Measurements from ENCODE around the gene COL21A1.

The COL21A1 gene

DNA sequence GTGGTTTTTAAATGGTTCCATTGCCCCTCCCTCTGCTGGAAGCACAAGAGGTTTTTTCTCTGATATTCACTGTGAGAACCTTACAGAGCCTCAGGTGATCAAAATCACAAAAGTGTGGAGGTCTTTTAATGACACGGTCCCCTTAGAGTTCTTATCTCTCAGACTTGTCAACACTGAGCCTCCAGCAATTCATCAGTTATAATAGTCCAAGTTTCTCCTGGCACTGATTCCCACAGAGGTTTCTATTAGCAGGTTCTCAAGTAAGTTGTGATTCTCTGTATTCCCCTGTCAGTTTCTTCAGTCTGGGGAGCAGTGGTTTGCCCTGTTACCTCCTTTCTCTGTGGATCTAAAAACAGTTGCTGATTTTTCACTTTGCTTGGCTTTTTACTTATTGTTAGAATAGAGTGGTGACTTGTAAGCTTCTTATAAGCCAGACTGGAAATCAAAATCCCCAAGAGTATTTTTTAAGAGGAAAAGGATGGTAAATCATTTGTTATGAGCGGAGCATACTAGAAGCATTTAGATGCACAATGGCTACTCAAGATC, 214.6 kb downstream of the COL21A1 start:
- TF ChIP-seq, protein P1, sequence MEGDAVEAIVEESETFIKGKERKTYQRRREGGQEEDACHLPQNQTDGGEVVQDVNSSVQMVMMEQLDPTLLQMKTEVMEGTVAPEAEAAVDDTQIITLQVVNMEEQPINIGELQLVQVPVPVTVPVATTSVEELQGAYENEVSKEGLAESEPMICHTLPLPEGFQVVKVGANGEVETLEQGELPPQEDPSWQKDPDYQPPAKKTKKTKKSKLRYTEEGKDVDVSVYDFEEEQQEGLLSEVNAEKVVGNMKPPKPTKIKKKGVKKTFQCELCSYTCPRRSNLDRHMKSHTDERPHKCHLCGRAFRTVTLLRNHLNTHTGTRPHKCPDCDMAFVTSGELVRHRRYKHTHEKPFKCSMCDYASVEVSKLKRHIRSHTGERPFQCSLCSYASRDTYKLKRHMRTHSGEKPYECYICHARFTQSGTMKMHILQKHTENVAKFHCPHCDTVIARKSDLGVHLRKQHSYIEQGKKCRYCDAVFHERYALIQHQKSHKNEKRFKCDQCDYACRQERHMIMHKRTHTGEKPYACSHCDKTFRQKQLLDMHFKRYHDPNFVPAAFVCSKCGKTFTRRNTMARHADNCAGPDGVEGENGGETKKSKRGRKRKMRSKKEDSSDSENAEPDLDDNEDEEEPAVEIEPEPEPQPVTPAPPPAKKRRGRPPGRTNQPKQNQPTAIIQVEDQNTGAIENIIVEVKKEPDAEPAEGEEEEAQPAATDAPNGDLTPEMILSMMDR (IDR thresholded peaks at IDR 0.05; ENCODE audit: control extremely low read depth, extremely low read depth, low read depth, missing control alignments), result no peak
- no peak for DNase-seq (ENCODE audit: extremely low spot score)
- CTCF ChIA-PET, result no interaction called here
- POLR2A ChIA-PET, result no interaction called here

- ChIA-PET POLR2A (no interaction called here), CTCF (no interaction called here)
- DNase-seq (ENCODE audit: extremely low spot score), result no peak
- TF ChIP-seq, protein P1 (IDR thresholded peaks at IDR 0.05; ENCODE audit: control extremely low read depth, extremely low read depth, low read depth, missing control alignments), result no peak
Observed at GRCh38 chr6:56027865-56028264, 219.5 kb downstream of the COL21A1 start.

- TF ChIP-seq, protein P1 (IDR thresholded peaks at IDR 0.05; ENCODE audit: control extremely low read depth, extremely low read depth, low read depth, missing control alignments), result no peak
- POLR2A ChIA-PET, result no interaction called here
- CTCF ChIA-PET, result interaction anchor here (1.4 kb wide), 1 partner anchor 15 kb away, joined by 3 read pairs; no protein-coding TSS in a partner anchor
- DNase-seq (ENCODE audit: extremely low spot score), result no peak
Observed at GRCh38 chr6:56026455-56027180, 220.8 kb downstream of the COL21A1 start.

GRCh38 chr6:56025795-56026194, 221.6 kb downstream of the COL21A1 start:
- ChIA-PET CTCF (interaction anchor here (1.4 kb wide), 1 partner anchor 15 kb away, joined by 3 read pairs; no protein-coding TSS in a partner anchor), POLR2A (no interaction called here)
- DNase-seq (ENCODE audit: extremely low spot score), result no peak
- TF ChIP-seq, protein P1 (IDR thresholded peaks at IDR 0.05; ENCODE audit: control extremely low read depth, extremely low read depth, low read depth, missing control alignments), result no peak

- TF ChIP-seq, protein P1 (IDR thresholded peaks at IDR 0.05; ENCODE audit: control extremely low read depth, extremely low read depth, low read depth, missing control alignments), result no peak
- POLR2A ChIA-PET, result no interaction called here
- CTCF ChIA-PET, result interaction anchor here (1.4 kb wide), 1 partner anchor 14 kb away, joined by 3 read pairs; no protein-coding TSS in a partner anchor
- no peak for DNase-seq (ENCODE audit: extremely low spot score)
Observed at GRCh38 chr6:56024931-56025330, 222.4 kb downstream of the COL21A1 start.

- POLR2A ChIA-PET, result no interaction called here
- DNase-seq (ENCODE audit: extremely low spot score), result no peak
- TF ChIP-seq, protein P1 (IDR thresholded peaks at IDR 0.05; ENCODE audit: control extremely low read depth, extremely low read depth, low read depth, missing control alignments), result no peak
- CTCF ChIA-PET, result interaction anchor here (1.1 kb wide), 1 partner anchor 252 kb away, joined by 3 read pairs; no protein-coding TSS in a partner anchor
Observed at GRCh38 chr6:56023829-56024228, 223.6 kb downstream of the COL21A1 start.
